Activated CD8-positive, alpha-beta T cell treated with anti-CD3 and anti-CD28 coated beads for 36 hours (primary cell): ENCODE results near the gene MUC6. TPM values are rescaled to one million over a fixed set of nuclear protein-coding genes. Genes with fewer than 3 reads are reported as not detected.
A peak's percentile ranks its signal among the peaks of the same experiment; 100 is the strongest.

Experiments used
- ATAC-seq: fragments of 200-7000 bp; cut with Tn5 transposase; one replicate; pipeline ENCODE4 v1.10.0; 2021; ENCODE audit warnings: mild to moderate bottlenecking, moderate library complexity
- CTCF ChIA-PET: fragments of 350-600 bp; sonication (Branson Sonifier 250); formaldehyde crosslinking; loops from one replicate; lab custom pipeline; 2021; ENCODE audit warnings: antibody characterized with exemption; lab: Charles Lee
- POLR2A ChIA-PET: fragments of 350-600 bp; sonication (Branson Sonifier 250); formaldehyde crosslinking; loops from one replicate; lab custom pipeline; 2021; ENCODE audit warnings: antibody characterized with exemption; lab: Charles Lee
- DNase-seq: peaks from one replicate; pipeline ENCODE4 v3.0.0-alpha.2; 2020
- H3K27ac Mint-ChIP-seq: one replicate; pipeline ENCODE4 v1.8.0; 2021; ENCODE audit warnings: mild to moderate bottlenecking, mixed read lengths
- H3K27me3 Mint-ChIP-seq: one replicate; pipeline ENCODE4 v1.8.0; 2021; ENCODE audit warnings: mixed read lengths
- H3K36me3 Mint-ChIP-seq: one replicate; pipeline ENCODE4 v1.8.0; 2021; ENCODE audit warnings: low read depth, mixed read lengths
- H3K4me1 Mint-ChIP-seq: one replicate; pipeline ENCODE4 v1.8.0; 2021; ENCODE audit warnings: low read depth, mixed read lengths
- H3K4me3 Mint-ChIP-seq: one replicate; pipeline ENCODE4 v1.8.0; 2021; ENCODE audit warnings: mild to moderate bottlenecking, moderate library complexity, mixed read lengths
- H3K9me3 Mint-ChIP-seq: one replicate; pipeline ENCODE4 v1.8.0; 2021; ENCODE audit warnings: mixed read lengths
- CTCF ChIP-seq: fragments of 200-600 bp; IDR thresholded peaks from one replicate; pipeline ENCODE4 v1.8.0; 2022; ENCODE audit warnings: antibody characterized with exemption, mild to moderate bottlenecking
- intact Hi-C: fragments of 100-400 bp; cut with micrococcal nuclease; formaldehyde crosslinking; loops from one replicate; pipeline ENCODE4 v1.10.0; 2022
- total RNA-seq, 2 experiments: library from RNA; stranded (reverse); gene quantifications; one replicate each; pipeline ENCODE4 v1.2.3, GENCODE V29; 2021

MUC6 gene
- total RNA-seq, 2 experiments from 2014 or later = not detected

GRCh38 chr11:1000357-1001278, 35.9 kb downstream of the MUC6 start:
- H3K36me3 Mint-ChIP-seq = peaks cover 24% of the 10 kb centered on the region

GRCh38 chr11:999009-999408, 37.5 kb downstream of the MUC6 start:
- no peak for TF ChIP-seq CTCF
- Mint-ChIP-seq H3K4me3 (no peak overlapping the region), H3K36me3 (peaks cover 25% of the 10 kb centered on the region), H3K9me3 (no peaks in the 10 kb centered on the region), H3K4me1 (peaks cover 15% of the 10 kb centered on the region), H3K27ac (no peak overlapping the region), H3K27me3 (no peaks in the 10 kb centered on the region)
- POLR2A ChIA-PET = no interaction called here
- no peak for ATAC-seq
- intact Hi-C loops = no loop called here
- CTCF ChIA-PET = interaction anchor here (0.7 kb wide), 1 partner anchor 74 kb away, joined by 3 read pairs; the partner anchor contains the start of gene AP2A2
- DNase-seq = no peak

More at GRCh38 chr11:1000357-1001278, 35.9 kb downstream of the MUC6 start:
- no peak for TF ChIP-seq CTCF
- intact Hi-C loops = no loop called here
- no peak for DNase-seq
- no peaks in the 10 kb centered on the region for H3K27me3 Mint-ChIP-seq
- no peak for ATAC-seq
- peaks cover 12% of the 10 kb centered on the region for H3K4me1 Mint-ChIP-seq
- POLR2A ChIA-PET = no interaction called here
- CTCF ChIA-PET = no interaction called here
- H3K27ac Mint-ChIP-seq = no peak overlapping the region
- no peak overlapping the region for H3K4me3 Mint-ChIP-seq
- no peaks in the 10 kb centered on the region for H3K9me3 Mint-ChIP-seq

- H3K27ac Mint-ChIP-seq = no peak overlapping the region
- no peaks in the 10 kb centered on the region for H3K27me3 Mint-ChIP-seq
- no peak for DNase-seq
- ChIA-PET POLR2A (no interaction called here), CTCF (no interaction called here)
- no peak overlapping the region for H3K4me3 Mint-ChIP-seq
- H3K36me3 Mint-ChIP-seq = peaks cover 23% of the 10 kb centered on the region
- no peaks in the 10 kb centered on the region for H3K9me3 Mint-ChIP-seq
- no peak for ATAC-seq
- H3K4me1 Mint-ChIP-seq = peaks cover 15% of the 10 kb centered on the region
- no peak for TF ChIP-seq CTCF
- intact Hi-C loops = no loop called here
Observed at GRCh38 chr11:997907-998306, 38.6 kb downstream of the MUC6 start.

DNA sequence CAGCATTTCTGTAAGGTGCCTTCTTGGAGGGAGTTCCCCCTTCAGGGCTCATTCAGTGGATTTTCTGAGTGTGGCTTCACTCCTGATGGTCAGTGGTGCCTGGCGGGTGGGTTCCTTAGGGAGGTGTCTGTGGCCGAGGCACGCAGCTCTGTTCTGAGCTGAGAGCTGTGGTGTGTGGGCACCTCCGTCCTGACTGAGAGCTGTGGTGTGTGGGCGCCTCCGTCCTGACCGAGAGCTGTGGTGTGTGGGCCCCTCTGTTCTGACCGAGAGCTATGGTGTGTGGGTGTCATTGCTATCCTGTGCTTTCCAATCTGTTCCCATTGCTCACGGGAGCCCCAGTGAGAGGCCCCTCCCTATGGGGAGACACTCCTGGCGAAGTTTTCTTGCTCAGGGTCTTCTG, 39.8 kb downstream of the MUC6 start:
- H3K4me3 Mint-ChIP-seq = no peak overlapping the region
- no peaks in the 10 kb centered on the region for H3K9me3 Mint-ChIP-seq
- ChIA-PET POLR2A (no interaction called here), CTCF (no interaction called here)
- H3K4me1 Mint-ChIP-seq = peaks cover 14% of the 10 kb centered on the region
- H3K27me3 Mint-ChIP-seq = no peaks in the 10 kb centered on the region
- DNase-seq = no peak
- intact Hi-C loops = no loop called here
- H3K36me3 Mint-ChIP-seq = peaks cover 21% of the 10 kb centered on the region
- TF ChIP-seq CTCF = no peak
- peak overlapping the region; percentile 46 for H3K27ac Mint-ChIP-seq
- peak; percentile 30 for ATAC-seq

GRCh38 chr11:995752-996420, 40.6 kb downstream of the MUC6 start:
- intact Hi-C loops = no loop called here
- no peaks in the 10 kb centered on the region for H3K27me3 Mint-ChIP-seq
- H3K27ac Mint-ChIP-seq = peak overlapping the region; percentile 46
- no peak overlapping the region for H3K4me3 Mint-ChIP-seq
- ATAC-seq = peak; percentile 31
- TF ChIP-seq CTCF = no peak
- H3K9me3 Mint-ChIP-seq = no peaks in the 10 kb centered on the region
- peaks cover 14% of the 10 kb centered on the region for H3K4me1 Mint-ChIP-seq
- H3K36me3 Mint-ChIP-seq = peaks cover 14% of the 10 kb centered on the region
- CTCF ChIA-PET = no interaction called here
- POLR2A ChIA-PET = no interaction called here
- DNase-seq = no peak
